Measurements from ENCODE around the gene PTCH1.

Gene PTCH1

GRCh38 chr9:95511952-95512708, 4.6 kb downstream of the PTCH1 start:
- DNase-seq: no peak

GRCh38 chr9:95511616-95511931, 5.2 kb downstream of the PTCH1 start:
- no peak for DNase-seq

GRCh38 chr9:95510709-95511615, 5.8 kb downstream of the PTCH1 start:
- DNase-seq: peak; percentile 84

GRCh38 chr9:95509851-95510708, 6.7 kb downstream of the PTCH1 start:
- no peak for DNase-seq

- DNase-seq: peak; percentile 72
Observed at GRCh38 chr9:95508968-95509850, 7.6 kb downstream of the PTCH1 start.

GRCh38 chr9:95508242-95508967, 8.4 kb downstream of the PTCH1 start:
- peak; percentile 30 for DNase-seq

- DNase-seq: peak; percentile 35
Observed at GRCh38 chr9:95507464-95508241, 9.1 kb downstream of the PTCH1 start.

GRCh38 chr9:95506678-95507463, 9.9 kb downstream of the PTCH1 start:
- peak; percentile 46 for DNase-seq

GRCh38 chr9:95506428-95506677, 10.4 kb downstream of the PTCH1 start:
- DNase-seq: no peak

GRCh38 chr9:95505717-95506427, 10.9 kb downstream of the PTCH1 start:
- DNase-seq: peak; percentile 47

GRCh38 chr9:95505072-95505716, 11.6 kb downstream of the PTCH1 start:
- no peak for DNase-seq

- no peak for DNase-seq
Observed at GRCh38 chr9:95504053-95504963, 12.5 kb downstream of the PTCH1 start.

GRCh38 chr9:95503369-95503768, 13.4 kb downstream of the PTCH1 start:
- no peak for DNase-seq

GRCh38 chr9:95502248-95502647, 14.5 kb downstream of the PTCH1 start:
- no peak for DNase-seq

- DNase-seq: no peak
Observed at GRCh38 chr9:95499847-95500246, 16.9 kb downstream of the PTCH1 start.

- no peak for DNase-seq
Observed at GRCh38 chr9:95499046-95499676, 17.6 kb downstream of the PTCH1 start.

GRCh38 chr9:95498641-95499040, 18.1 kb downstream of the PTCH1 start:
- no peak for DNase-seq
